ENCODE results near the gene QTRT2.

Gene QTRT2

GRCh38 chr3:114122027-114122709 is 65.6 kb downstream of the QTRT2 start:
- DNase-seq = no peak
- H3K36me3 Mint-ChIP-seq = no peaks in the 10 kb centered on the region
- CTCF ChIA-PET = no interaction called here
- peaks cover 4% of the 10 kb centered on the region for H3K27me3 Mint-ChIP-seq
- no peak overlapping the region for H3K4me3 Mint-ChIP-seq
- H3K9me3 Mint-ChIP-seq = no peaks in the 10 kb centered on the region
- no peaks in the 10 kb centered on the region for H3K4me1 Mint-ChIP-seq
- no peak overlapping the region for H3K27ac Mint-ChIP-seq

DNA sequence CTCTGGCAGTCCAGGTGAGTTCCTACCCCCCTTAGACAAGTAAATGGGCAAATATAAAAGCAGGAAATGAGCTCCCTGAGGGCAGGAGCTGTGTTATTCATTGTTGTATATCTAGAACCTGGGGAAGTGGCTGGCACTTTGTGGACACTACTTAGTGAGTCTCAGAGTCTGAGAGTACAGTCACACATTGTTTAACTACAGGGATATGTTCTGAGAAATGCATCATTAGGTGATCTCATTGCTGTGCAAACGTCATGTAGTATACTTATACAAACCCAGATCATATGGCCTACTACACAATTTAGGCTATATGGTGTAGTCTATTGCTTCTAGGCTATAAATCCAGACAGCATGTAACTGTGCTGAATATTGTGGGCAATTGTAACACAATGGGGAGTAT is 69.9 kb downstream of the QTRT2 start:
- H3K36me3 Mint-ChIP-seq = no peaks in the 10 kb centered on the region
- no peak overlapping the region for H3K4me3 Mint-ChIP-seq
- no peaks in the 10 kb centered on the region for H3K4me1 Mint-ChIP-seq
- no peak for DNase-seq
- H3K9me3 Mint-ChIP-seq = no peaks in the 10 kb centered on the region
- CTCF ChIA-PET = no interaction called here
- H3K27me3 Mint-ChIP-seq = peaks cover 9% of the 10 kb centered on the region
- H3K27ac Mint-ChIP-seq = no peak overlapping the region

GRCh38 chr3:114127517-114127916 is 71.0 kb downstream of the QTRT2 start:
- CTCF ChIA-PET = no interaction called here
- Mint-ChIP-seq H3K9me3 (no peaks in the 10 kb centered on the region), H3K4me3 (no peak overlapping the region), H3K27ac (no peak overlapping the region), H3K27me3 (peaks cover 9% of the 10 kb centered on the region), H3K36me3 (no peaks in the 10 kb centered on the region), H3K4me1 (no peaks in the 10 kb centered on the region)
- DNase-seq = no peak

GRCh38 chr3:114128231-114128630 is 71.7 kb downstream of the QTRT2 start:
- Mint-ChIP-seq H3K36me3 (no peaks in the 10 kb centered on the region), H3K4me3 (no peak overlapping the region)
- CTCF ChIA-PET = no interaction called here

DNA sequence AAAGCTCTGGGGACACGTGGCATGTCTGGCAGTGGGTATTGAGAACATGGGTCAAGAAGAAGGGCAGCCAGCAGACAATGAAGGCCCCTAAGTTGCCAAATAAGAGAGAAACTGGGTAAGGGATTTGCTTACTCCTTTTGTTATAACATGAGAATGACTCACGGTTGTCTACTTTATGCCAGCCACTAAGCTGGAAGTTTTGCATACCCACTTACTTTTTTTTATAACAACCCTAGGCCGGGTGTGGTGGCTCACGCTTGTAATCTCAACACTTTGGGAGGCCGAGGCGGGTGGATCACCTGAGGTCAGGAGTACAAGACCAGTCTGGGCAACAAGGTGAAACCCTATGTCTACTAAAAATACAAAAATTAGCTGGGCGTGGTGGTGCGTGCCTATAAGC is 72.3 kb downstream of the QTRT2 start:
- DNase-seq = no peak
- H3K4me1 Mint-ChIP-seq = no peaks in the 10 kb centered on the region
- peaks cover 11% of the 10 kb centered on the region for H3K27me3 Mint-ChIP-seq
- no peaks in the 10 kb centered on the region for H3K9me3 Mint-ChIP-seq
- H3K36me3 Mint-ChIP-seq = no peaks in the 10 kb centered on the region
- no peak overlapping the region for H3K27ac Mint-ChIP-seq
- CTCF ChIA-PET = no interaction called here
- no peak overlapping the region for H3K4me3 Mint-ChIP-seq

More at GRCh38 chr3:114128231-114128630, 71.7 kb downstream of the QTRT2 start:
- Mint-ChIP-seq H3K4me1 (no peaks in the 10 kb centered on the region), H3K27ac (no peak overlapping the region), H3K9me3 (no peaks in the 10 kb centered on the region), H3K27me3 (peaks cover 9% of the 10 kb centered on the region)
- DNase-seq = no peak

DNA sequence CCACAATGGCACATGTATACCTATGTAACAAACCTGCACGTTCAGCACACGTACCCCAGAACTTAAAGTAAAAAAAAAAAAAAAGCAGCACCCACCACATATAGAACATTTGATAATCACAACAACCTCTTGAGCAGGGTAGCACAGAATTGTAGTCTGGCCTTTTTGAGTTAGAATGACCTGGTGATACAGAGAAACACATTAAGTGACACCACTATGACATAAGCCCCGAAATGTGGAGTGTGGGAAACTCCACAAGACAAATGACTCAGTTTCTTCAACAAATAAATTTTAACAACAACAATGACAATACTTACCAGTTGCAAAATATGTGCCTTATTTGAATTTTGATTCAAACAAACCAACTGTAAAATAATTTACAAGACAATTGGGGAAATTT is 76.0 kb downstream of the QTRT2 start:
- Mint-ChIP-seq H3K27ac (no peak overlapping the region), H3K27me3 (peaks cover 11% of the 10 kb centered on the region), H3K4me3 (no peak overlapping the region), H3K36me3 (no peaks in the 10 kb centered on the region), H3K9me3 (no peaks in the 10 kb centered on the region), H3K4me1 (no peaks in the 10 kb centered on the region)
- CTCF ChIA-PET = no interaction called here
- no peak for DNase-seq

GRCh38 chr3:114133947-114134346 is 77.4 kb downstream of the QTRT2 start:
- no peaks in the 10 kb centered on the region for H3K4me1 Mint-ChIP-seq
- no peak overlapping the region for H3K4me3 Mint-ChIP-seq
- H3K27ac Mint-ChIP-seq = no peak overlapping the region
- H3K9me3 Mint-ChIP-seq = no peaks in the 10 kb centered on the region
- H3K27me3 Mint-ChIP-seq = peaks cover 11% of the 10 kb centered on the region
- no peaks in the 10 kb centered on the region for H3K36me3 Mint-ChIP-seq
- no peak for DNase-seq
- CTCF ChIA-PET = no interaction called here

Measured in activated naive CD4-positive, alpha-beta T cell treated with anti-CD3 and anti-CD28 coated beads, Interleukin-2, amount 10 ng/mL, durations not matched to agents 7 days and 5 days (primary cell).